ENCODE results near the gene TSPAN2.

The TSPAN2 gene

DNA sequence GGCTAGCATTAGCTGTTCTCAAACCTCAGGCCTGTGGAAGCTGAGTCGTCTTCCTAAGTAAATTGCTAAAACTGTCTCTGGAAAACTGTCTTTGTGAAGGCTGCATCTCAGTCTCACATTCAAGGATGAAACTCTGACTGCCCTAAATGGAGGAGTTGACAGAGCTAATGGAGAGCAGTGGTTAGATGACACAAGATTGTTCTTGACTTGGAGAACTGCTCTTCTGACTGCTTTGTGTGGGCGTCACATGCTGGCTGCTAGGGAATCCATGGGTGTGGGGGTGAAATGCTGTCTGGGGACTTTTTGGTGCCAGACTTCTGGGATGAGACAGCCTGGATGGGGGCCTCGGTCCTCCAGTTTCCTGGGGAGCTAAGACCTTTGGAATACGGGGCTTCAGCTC is 24.5 kb upstream of the TSPAN2 start:
- no peak for DNase-seq (ENCODE audit: low spot score)

DNA sequence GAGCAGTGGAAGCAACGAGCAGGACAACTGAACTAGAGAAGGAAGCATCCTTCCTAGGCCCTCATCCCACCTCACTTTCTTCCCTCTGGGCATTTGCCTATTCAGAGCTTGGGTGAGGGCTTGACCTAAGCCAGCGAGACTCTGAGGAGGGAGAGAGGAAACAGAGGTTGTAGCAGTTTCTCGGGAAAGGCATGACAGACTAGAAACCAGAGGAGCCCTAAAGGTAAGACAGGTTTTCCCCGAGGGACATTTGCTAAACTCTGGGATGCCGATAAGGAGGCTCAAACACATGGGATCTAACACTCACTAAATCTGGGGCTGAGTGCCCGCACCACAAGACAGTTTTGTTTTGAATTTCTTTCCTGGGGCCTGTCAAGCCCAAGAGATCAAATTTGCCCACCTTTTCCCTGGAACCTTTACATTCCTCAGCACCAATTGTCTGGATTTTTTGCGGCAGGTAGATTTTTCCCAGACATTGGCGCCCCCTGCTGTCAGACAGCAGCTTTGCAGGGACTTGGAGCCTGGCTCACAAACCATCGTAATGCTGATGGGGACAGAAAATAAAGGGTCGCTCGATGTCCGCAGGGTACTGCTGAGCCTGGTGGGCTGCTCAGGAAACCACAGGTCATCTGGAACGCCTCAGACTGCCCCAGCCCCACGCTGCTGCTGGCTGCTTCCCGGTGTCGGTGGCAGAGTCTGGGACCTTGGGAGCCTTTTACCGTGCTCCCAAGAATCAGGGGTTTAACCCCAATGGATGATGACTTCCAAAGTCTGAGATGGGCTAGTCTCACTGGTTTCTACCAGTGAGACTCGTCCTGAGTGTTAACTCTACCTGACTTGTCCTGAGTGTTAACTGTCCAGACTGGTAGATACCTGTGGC is 23.4 kb upstream of the TSPAN2 start:
- DNase-seq (ENCODE audit: low spot score) = no peak

DNA sequence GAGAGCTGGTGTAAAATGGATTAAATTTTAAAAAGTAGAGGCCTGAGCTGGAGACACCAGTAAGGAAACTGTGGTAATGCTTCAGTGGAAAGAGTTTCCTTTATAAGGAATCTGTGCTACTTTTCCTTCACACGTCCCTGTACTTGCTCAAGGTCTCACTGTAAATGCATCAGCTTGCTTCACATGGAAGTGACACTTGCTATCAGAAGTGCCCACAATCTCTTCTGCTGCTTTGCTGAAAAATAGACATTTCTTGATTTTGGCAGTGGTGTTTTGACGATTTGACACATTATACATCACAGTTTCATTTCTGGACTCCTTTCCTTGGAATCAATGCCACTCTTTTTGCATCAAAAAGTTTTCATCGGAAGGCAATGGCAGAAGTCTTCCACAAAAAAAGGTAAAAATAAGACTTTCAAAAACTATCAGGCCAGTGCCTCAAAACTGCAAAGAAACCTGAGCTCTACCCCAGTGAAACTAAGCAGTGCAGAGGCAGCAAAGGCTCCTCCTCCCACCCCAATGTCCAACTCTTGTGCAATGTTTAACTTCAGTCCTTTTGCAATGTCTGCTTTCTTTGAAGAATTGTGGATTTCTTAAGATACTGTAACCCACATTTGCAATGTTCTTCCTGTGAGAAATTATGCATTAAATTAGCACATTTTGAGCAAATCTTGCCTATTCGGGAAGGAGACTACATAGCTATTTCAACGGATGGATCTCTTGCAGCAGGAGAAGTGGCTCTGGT is 18.4 kb upstream of the TSPAN2 start:
- DNase-seq (ENCODE audit: low spot score) = no peak

DNA sequence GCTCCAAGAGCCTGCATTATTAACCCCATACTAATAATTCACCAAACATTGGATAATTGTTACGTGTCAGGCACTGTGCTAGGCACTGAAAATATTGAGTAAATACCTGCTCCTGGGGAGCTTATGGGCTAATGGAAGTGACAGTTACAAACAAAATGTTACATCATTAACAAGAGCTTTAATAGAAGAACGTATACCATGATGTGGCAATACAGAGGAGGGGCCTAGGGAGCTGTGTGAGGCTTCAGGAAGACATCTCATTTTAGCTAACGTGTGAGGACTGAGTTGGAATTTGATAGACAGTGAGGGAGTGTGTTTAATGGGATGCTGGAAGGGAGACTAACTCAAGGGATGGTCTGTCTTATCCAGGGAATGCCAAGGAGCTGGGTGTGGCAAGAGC is 16.5 kb upstream of the TSPAN2 start:
- DNase-seq (ENCODE audit: low spot score) = no peak

DNA sequence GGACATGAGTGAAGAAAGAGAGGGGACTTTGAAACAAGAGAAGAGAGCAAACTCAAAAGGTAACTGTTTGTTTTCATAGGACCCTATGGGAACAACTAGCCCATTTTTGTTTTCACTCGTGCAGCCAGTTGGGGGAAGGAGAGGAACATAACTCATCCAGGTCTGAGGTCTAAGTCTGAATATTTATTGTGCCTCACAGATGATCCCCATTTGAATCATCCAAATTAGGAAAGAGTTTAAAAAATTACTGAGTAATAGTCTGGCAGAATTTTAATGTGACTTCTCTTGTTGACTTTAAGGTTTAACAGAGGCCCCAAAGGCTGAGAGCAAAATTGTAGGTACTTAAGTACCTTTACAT is 10.4 kb upstream of the TSPAN2 start:
- DNase-seq (ENCODE audit: low spot score) = no peak

DNA sequence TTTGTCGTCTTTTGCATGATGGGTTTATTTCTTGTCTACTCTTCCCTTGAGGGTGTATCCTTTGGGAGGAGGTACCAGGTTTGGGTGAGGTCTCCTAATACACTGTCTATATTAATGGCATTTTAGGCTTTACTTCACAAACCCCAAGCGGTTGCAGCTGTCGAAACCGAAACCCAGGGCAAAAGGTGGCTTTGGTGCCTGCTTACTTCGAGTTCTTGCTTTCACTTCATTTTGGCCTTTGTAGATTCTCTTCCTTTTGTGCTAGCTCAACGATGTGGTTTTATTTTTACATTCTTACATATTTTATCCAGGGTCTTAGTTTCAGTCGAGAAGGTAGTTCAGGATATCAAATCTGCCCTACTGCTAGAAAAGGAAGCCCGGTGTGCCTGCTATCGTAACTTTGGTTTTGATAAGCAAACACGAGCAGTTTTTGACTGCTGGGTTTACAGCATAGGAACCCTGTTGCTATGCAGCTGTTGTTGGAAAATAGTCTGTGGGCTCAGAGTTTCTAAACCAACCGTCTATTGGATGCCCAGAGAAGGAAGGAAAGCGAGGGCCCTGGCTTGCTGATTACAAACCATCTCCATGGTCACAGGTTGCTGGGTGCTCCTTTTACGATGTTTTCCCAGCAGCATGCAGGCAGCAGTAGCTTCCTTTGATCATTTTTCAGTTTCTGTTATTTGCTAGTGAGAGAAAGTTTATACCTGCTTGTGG is 9.8 kb upstream of the TSPAN2 start:
- DNase-seq (ENCODE audit: low spot score) = no peak

DNA sequence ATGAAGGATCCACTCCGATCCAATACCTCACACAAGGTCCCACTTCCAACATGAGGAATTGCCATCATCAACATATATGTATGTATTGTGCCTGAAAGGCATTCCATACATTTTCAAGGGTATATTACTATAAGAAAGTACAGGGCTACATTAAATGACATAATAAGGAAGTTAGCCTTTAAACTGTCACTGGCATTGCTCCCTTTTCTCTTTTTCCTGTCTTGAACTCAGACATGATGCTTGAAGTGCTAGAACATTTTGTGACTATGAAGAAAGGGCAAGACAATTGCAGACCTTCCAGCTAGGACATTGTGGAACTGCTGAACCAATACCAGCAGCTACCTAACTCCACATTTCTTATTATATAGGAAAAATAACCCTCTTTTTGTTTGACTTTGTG is 2.9 kb upstream of the TSPAN2 start:
- DNase-seq (ENCODE audit: low spot score) = no peak

DNA sequence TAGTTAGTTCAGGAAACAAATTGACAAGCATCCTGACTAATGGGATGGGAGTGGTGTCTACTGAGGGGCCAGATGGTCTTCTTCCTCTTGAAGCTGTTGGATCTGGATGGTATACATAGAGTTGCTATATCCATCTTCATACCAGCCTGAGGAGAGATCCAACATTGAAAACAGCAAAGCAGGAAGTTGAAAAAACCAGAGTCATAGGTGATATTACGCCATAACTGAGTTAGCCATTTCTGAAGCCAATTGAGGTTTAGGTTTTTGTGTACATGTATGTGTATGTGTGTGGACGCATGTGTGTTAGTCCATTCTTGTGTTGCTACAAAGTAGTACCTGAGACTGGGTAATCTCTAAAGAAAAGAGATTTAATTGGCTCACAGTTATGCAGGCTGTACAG is 2.3 kb upstream of the TSPAN2 start:
- no peak for DNase-seq (ENCODE audit: low spot score)

DNA sequence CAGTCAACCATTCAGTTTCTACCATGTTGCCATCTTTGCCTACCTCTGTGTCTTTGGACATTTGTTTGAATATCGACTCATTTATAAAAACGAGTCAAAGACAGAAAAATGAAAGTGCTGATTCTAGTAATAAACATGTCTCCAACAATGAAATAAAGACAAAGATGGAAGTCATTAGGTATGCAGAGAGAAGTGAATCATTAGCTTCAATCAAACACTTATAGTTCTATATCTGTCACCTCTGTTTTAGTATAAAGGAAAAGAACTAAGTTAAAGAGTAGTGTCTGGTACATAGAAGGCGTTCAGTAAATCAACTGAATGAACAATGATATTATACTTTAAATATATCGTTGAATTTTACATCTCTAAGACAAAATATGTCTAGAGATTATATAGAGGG is 1.7 kb upstream of the TSPAN2 start:
- DNase-seq (ENCODE audit: low spot score) = no peak

DNA sequence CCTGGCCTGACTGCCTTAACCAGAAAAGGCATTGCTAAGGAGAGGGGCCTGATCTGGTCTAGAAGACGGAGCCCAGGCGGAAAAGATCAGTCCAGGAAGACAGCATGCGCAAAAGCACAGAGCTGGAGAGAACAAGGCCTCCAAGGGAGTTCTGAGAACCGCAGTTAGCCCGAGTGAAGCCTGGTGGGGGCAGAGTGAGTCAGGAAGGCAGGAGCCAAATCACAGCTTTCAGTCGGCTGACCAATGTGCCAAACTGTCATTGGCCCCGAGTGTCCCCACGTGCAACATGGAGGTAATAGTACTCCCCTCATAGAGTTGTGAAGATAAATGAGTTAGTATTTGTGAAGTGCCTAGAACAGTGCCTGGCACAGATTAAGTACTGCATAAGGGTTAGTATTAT is 1.2 kb upstream of the TSPAN2 start:
- DNase-seq (ENCODE audit: low spot score) = no peak

DNA sequence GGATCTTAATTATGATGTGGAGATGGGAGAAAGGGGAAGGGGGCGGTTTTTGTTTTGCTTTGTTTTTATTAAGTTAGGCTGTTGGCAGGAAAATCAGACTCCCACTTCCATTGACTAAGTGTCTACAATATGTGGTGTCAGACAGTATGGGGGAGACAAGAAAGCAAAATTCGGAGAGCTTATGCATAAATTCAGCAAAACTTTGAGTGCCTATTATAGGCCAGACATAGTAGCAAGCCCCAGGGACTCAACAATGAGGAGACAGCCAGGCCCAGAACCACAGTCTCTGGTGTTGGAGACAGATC is 835 bp upstream of the TSPAN2 start:
- DNase-seq (ENCODE audit: low spot score) = no peak

DNA sequence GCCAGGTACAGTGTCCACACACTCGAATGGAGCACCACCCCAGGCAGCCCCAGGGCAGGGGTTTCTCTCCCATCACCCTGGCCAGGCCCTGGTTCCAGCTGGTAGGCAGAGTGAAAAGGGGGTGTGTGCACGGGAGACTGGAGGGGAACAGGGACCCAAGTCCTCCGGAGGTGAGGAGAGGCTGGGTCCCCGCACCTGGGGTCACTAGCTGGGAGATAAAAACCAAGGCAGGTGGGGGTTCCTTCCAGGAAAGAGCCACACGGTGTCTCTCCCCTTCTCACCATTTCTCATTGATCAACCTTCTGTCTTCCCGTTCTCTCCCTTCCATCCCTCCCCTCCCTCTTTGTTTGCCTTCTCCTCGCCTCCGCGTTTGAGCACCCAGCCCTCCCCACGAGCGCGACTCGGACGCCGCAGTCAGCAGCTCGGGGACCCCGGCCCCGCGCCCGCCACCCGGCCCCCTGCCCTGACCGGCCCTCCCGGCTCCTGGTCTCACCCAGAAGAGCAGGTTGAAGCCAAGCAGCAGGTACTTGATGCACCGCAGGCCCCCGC is 358 bp downstream of the TSPAN2 start:
- DNase-seq (ENCODE audit: low spot score) = no peak

DNA sequence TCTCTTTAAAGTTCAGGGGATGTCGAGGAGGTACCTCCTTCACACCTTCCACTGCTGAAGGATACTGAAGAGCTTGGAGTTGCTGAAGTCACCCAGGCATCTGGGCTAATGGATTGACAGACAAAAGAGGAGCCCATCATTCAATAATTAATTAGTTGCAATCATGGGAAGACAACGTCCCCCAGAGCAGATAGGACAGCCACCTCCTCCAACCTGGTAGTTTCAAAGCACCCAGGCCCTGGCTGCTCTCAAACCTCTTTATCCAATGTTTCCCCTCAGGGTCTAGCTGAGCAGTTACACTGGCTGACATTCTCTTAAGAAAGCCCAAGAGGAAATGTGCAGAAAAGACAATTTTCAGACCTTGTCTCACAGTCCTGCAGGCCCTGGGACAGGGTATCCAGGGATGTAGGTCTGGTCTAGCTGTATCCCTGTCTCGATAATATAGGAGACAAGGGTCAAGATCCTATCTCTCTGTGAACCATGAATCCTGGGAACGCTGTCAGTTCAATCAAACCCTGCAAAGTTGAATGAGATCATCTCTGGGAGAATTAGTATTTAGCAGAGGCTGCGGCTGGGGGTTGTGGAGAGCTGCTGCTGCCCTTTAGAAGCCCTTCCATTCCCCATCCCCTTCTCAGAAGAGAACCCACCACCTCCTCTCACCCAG is 1.1 kb downstream of the TSPAN2 start:
- no peak for DNase-seq (ENCODE audit: low spot score)

DNA sequence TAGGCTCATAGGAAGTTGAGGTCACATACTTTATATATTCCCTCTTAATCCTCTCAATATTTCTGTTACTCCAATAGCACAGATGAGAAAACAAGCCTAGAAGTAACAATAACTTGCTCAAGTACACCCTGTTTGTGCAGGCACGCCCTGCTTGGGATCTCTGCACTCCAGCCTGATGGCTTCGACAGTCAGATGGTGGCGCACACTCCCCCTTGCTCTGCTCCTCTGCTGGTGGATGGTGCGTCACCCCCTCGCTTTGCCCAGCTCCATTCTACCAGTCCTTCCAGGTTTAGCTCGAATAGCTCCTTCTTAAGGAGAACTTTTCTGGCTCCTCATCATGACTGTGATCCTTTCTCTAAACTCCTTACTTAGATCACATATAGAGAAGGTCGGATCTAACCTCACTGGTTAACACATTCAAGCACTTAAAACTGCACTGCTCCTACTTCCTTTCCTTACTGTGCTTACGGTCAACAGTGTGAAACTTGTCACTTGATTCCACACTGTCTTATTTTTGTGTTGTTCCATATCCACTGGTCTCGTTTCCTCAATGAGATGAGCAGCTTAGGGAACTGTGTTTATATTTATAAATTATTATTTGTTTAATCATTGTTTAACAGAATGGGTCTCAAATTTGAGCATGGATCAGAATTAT is 3.0 kb downstream of the TSPAN2 start:
- DNase-seq (ENCODE audit: low spot score) = no peak

DNA sequence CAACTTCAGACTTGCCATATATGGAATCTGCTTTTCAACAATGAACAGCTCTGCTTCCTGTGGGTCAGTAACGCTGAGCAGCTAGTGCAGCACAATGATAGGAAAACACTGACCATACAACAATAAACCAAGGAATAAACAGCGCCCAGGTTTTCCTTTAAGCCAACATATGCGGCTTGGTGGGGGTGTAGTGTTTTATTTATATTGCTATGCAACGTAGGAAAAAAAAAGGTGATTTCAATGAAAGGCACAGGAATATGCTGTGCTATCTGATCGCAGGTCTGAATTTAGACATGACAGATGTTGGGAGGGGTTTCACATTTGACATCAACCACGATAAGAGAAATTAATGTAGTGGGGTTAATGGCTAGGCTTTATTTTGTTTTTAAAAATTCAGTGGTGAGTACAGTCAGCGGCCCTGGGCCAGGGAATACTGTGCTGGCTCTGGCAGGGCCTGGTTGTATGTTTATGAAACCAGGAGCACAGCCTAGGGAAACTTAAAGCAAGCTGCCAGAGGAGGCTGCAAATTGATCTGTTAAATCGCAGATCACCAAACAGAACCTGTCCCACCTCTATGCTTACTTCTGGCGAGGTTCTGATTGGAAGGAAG is 4.3 kb downstream of the TSPAN2 start:
- DNase-seq (ENCODE audit: low spot score) = no peak

DNA sequence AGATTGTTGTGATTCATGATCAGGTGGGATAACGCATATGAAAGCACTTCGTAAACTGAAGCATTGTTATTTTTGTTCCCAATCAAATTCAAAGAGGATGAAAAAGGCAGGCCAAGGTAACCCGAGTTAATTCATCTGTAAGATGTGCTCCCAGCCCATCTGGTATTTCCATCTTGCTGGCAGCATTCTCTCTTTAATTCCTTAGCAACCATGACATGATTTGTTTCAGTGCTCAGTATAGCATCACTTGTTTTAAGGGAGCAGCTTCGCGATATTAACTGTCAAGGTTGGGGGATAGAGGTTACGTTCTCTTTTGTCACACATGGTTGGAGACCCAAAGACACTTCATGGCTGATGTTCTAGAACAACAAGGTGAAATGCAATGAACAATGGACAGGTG is 6.4 kb downstream of the TSPAN2 start:
- DNase-seq (ENCODE audit: low spot score) = no peak

DNA sequence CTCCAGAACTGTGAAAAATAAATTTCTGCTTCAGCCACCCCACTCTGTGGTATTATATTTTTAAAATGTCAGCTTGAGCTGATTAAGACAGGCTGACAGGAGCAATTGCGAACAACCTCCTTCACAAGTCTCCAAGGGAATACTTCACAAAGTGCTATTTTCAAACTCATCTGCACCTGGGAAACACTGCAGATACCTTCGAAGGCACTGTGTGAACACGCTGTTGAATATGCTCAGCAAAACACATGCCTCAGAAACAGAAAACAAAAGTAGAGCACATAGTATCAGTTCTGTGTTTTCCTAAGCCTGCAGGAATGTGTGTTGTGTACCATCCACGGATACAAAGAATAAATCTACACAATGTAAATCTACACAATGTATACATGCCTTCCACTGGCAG is 10.6 kb downstream of the TSPAN2 start:
- no peak for DNase-seq (ENCODE audit: low spot score)

DNA sequence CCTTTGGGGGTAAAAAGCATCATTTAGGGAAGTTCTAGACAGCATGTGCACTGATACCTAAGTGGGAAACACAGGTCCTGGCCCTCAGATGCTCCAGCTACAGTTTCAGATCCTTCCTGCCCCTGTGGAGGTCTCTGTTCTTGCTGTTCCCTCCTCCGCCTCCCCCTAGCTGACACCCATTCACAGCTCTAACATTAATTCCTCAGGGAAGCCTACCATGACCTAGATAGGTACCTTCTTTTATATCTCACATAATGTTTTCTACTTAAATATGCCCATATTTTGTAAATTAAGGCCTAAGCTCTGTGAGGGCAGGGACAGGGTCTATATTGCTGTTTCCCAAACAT is 11.3 kb downstream of the TSPAN2 start:
- no peak for DNase-seq (ENCODE audit: low spot score)

DNA sequence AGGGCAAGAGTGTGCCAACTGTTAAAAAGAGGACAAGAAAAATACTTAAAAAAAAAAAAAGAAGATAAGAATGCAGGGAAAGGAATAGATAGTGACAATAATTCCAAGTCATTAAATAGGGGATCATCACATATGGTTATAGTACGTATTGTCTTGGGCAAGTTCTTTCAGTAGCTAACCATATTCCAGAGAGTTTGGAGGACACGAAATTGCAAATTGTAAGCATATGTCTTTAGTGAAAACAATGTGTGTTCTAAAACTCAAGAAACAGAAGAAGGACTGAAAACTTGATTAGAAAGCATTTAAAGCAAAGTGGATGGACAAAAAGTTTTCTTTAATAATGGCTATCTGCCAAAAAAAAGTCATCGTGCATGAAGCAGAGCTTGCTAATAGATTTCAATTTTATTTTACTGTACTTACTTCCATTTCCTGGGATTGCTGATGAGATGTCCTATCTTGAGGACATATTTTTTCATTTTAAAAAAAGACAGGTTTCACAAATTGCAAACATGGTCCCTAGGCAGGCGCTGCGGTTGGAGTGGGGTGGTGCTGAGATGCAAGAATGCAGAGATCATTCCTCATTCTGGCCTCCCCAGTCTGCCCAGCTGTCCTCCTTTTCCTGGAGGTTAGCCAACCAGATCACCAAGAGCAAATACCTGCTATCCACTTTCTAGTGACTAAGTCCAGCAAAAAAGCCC is 11.9 kb downstream of the TSPAN2 start:
- no peak for DNase-seq (ENCODE audit: low spot score)

DNA sequence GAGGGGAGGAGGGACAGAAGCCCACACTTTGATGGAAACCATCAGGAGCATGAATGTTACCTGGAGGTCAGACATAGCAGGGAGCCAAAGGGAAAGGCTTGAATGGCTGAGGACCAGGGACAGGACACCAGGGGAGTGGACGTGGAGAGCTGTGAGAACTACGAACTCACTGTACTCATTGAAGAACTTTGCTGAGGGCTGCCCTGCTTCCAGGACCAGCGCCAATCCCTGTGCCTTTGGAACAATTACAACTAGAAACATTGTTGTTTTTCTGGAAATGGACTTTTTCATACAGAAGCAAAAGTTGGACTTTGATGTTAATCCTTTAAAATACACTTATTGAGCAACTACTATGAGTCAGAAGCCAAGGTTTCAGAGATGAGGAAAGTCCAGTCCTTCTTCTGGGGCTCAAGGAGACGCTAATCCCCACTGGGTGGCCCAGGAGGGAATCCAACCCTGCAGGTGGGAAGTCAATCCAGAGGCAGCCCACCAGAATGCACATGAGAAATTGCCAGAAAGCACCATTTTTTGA is 12.9 kb downstream of the TSPAN2 start:
- no peak for DNase-seq (ENCODE audit: low spot score)

Data from pons (tissue), 1 donor.